HAP-1 (cell line): ENCODE results near the gene COMMD3.

Source experiments
- DNase-seq, 2 experiments: peaks; one replicate each; pipeline ENCODE4 v3.0.0-alpha.2; 2016 to 2020; ENCODE audit warnings: low spot score in 2 of 2
- H3K27me3 ChIP-seq: fragments of 250-450 bp; sonication (Bioruptor Pico); 2 replicates; pipeline ENCODE4 v1.5.1; 2020; ENCODE audit warnings: low read depth, mild to moderate bottlenecking, moderate library complexity
- H3K36me3 ChIP-seq: fragments of 250-450 bp; sonication (Bioruptor Pico); replicated peaks from 2 replicates; pipeline ENCODE4 v1.5.1; 2020; ENCODE audit warnings: mild to moderate bottlenecking
- H3K4me1 ChIP-seq: fragments of 250-450 bp; sonication (Bioruptor Pico); 2 replicates; pipeline ENCODE4 v1.5.1; 2020; ENCODE audit warnings: mild to moderate bottlenecking
- H3K4me3 ChIP-seq: fragments of 250-450 bp; sonication (Bioruptor Pico); 2 replicates; pipeline ENCODE4 v1.5.1; 2020; ENCODE audit warnings: mild to moderate bottlenecking, moderate library complexity
- H3K9me3 ChIP-seq: fragments of 250-450 bp; sonication (Bioruptor Pico); 2 replicates; pipeline ENCODE4 v1.5.1; 2020; ENCODE audit warnings: mild to moderate bottlenecking, moderate library complexity
- in situ Hi-C: fragments of 300-500 bp; cut with MboI; formaldehyde crosslinking; loops from 3 replicates; pipeline ENCODE4 v1.14.3; 2020; ENCODE audit warnings: low sequenced_read_pairs, inconsistent platforms, mixed read lengths

COMMD3 gene

GRCh38 chr10:22338185-22338900 is 22.2 kb downstream of the COMMD3 start:
- peak; percentile 59 to 92 for DNase-seq
- H3K27me3 ChIP-seq: peaks cover 33% of the 10 kb centered on the region
- in situ Hi-C loops: no loop called here
- no peak overlapping the region for H3K4me3 ChIP-seq
- no peaks in the 10 kb centered on the region for H3K36me3 ChIP-seq
- no peaks in the 10 kb centered on the region for H3K9me3 ChIP-seq
- H3K4me1 ChIP-seq: peaks cover 41% of the 10 kb centered on the region

GRCh38 chr10:22338931-22339330 is 22.7 kb downstream of the COMMD3 start:
- no peak for DNase-seq
- Histone ChIP-seq H3K4me1 (peaks cover 45% of the 10 kb centered on the region), H3K36me3 (no peaks in the 10 kb centered on the region), H3K4me3 (no peak overlapping the region), H3K27me3 (peaks cover 36% of the 10 kb centered on the region), H3K9me3 (no peaks in the 10 kb centered on the region)
- in situ Hi-C loops: no loop called here

GRCh38 chr10:22339761-22340328 is 23.7 kb downstream of the COMMD3 start:
- Histone ChIP-seq H3K27me3 (peaks cover 44% of the 10 kb centered on the region), H3K4me3 (peak overlapping the region; percentile 57), H3K36me3 (no peaks in the 10 kb centered on the region), H3K4me1 (peaks cover 45% of the 10 kb centered on the region), H3K9me3 (no peaks in the 10 kb centered on the region)
- in situ Hi-C loops: no loop called here
- peak in 1 of 2 experiments; percentile 14 for DNase-seq

- Histone ChIP-seq H3K9me3 (no peaks in the 10 kb centered on the region), H3K27me3 (peaks cover 44% of the 10 kb centered on the region), H3K4me3 (peak overlapping the region; percentile 57), H3K36me3 (no peaks in the 10 kb centered on the region), H3K4me1 (peaks cover 45% of the 10 kb centered on the region)
- in situ Hi-C loops: no loop called here
- peak; percentile 65 to 80 for DNase-seq
Observed at GRCh38 chr10:22340329-22341189, 24.4 kb downstream of the COMMD3 start.

GRCh38 chr10:22341190-22341925 is 25.2 kb downstream of the COMMD3 start:
- Histone ChIP-seq H3K36me3 (no peaks in the 10 kb centered on the region), H3K4me3 (peak overlapping the region; percentile 57), H3K4me1 (peaks cover 45% of the 10 kb centered on the region), H3K27me3 (peaks cover 44% of the 10 kb centered on the region), H3K9me3 (no peaks in the 10 kb centered on the region)
- DNase-seq: no peak
- in situ Hi-C loops: no loop called here

- no peaks in the 10 kb centered on the region for H3K9me3 ChIP-seq
- H3K27me3 ChIP-seq: peaks cover 40% of the 10 kb centered on the region
- H3K4me3 ChIP-seq: no peak overlapping the region
- H3K4me1 ChIP-seq: peaks cover 45% of the 10 kb centered on the region
- DNase-seq: no peak
- in situ Hi-C loops: no loop called here
- H3K36me3 ChIP-seq: no peaks in the 10 kb centered on the region
Observed at GRCh38 chr10:22341926-22342196, 25.7 kb downstream of the COMMD3 start.

- Histone ChIP-seq H3K4me3 (no peak overlapping the region), H3K4me1 (peaks cover 43% of the 10 kb centered on the region), H3K9me3 (no peaks in the 10 kb centered on the region)
Observed at GRCh38 chr10:22342421-22342820, 26.2 kb downstream of the COMMD3 start.

GRCh38 chr10:22343731-22344130 is 27.5 kb downstream of the COMMD3 start:
- in situ Hi-C loops: no loop called here
- Histone ChIP-seq H3K4me3 (no peak overlapping the region), H3K27me3 (peaks cover 28% of the 10 kb centered on the region)

More at GRCh38 chr10:22342421-22342820, 26.2 kb downstream of the COMMD3 start:
- DNase-seq: no peak
- Histone ChIP-seq H3K36me3 (no peaks in the 10 kb centered on the region), H3K27me3 (peaks cover 34% of the 10 kb centered on the region)
- in situ Hi-C loops: no loop called here

GRCh38 chr10:22344249-22344648 is 28.1 kb downstream of the COMMD3 start:
- in situ Hi-C loops: no loop called here
- H3K27me3 ChIP-seq: peaks cover 23% of the 10 kb centered on the region
- peaks cover 30% of the 10 kb centered on the region for H3K4me1 ChIP-seq
- H3K36me3 ChIP-seq: no peaks in the 10 kb centered on the region
- H3K9me3 ChIP-seq: no peaks in the 10 kb centered on the region
- no peak for DNase-seq
- no peak overlapping the region for H3K4me3 ChIP-seq

More at GRCh38 chr10:22343731-22344130, 27.5 kb downstream of the COMMD3 start:
- Histone ChIP-seq H3K9me3 (no peaks in the 10 kb centered on the region), H3K36me3 (no peaks in the 10 kb centered on the region), H3K4me1 (peaks cover 33% of the 10 kb centered on the region)
- no peak for DNase-seq

- Histone ChIP-seq H3K36me3 (no peaks in the 10 kb centered on the region), H3K27me3 (peaks cover 17% of the 10 kb centered on the region), H3K4me3 (no peak overlapping the region), H3K4me1 (peaks cover 31% of the 10 kb centered on the region), H3K9me3 (no peaks in the 10 kb centered on the region)
- in situ Hi-C loops: no loop called here
- DNase-seq: no peak
Observed at GRCh38 chr10:22344781-22345300, 28.7 kb downstream of the COMMD3 start.

GRCh38 chr10:22345301-22346095 is 29.3 kb downstream of the COMMD3 start, which contains the start of gene SPAG6:
SPAG6 (plus strand) TSS chr10:22345496; CDS start chr10:22345612, 116 bp downstream.
- Histone ChIP-seq H3K4me3 (no peak within 1 kb of the TSS), H3K27me3 (peaks cover 16% of the 10 kb centered on the region), H3K36me3 (no peaks in the 10 kb centered on the region), H3K9me3 (no peaks in the 10 kb centered on the region), H3K4me1 (peaks cover 35% of the 10 kb centered on the region)
- DNase-seq: no peak
- in situ Hi-C loops: no loop called here

- peaks cover 16% of the 10 kb centered on the region for H3K27me3 ChIP-seq
- in situ Hi-C loops: no loop called here
- no peaks in the 10 kb centered on the region for H3K36me3 ChIP-seq
- DNase-seq: no peak
- H3K4me1 ChIP-seq: peaks cover 42% of the 10 kb centered on the region
- H3K9me3 ChIP-seq: no peaks in the 10 kb centered on the region
- H3K4me3 ChIP-seq: no peak overlapping the region
Observed at GRCh38 chr10:22346096-22346661, 30.0 kb downstream of the COMMD3 start.
